Ovary (tissue), 1 donor: Measurements from ENCODE around the gene COL17A1.

ENCODE experiments used
- EP300 ChIP-seq: sonication (generic); formaldehyde crosslinking; IDR thresholded peaks from one replicate; pipeline ENCODE4 v1.6.1; 2017; ENCODE audit warnings: antibody characterized with exemption
- POLR2A ChIP-seq: fragments of 450-650 bp; IDR thresholded peaks from one replicate; pipeline ENCODE4 v1.6.1; 2017; ENCODE audit warnings: antibody characterized with exemption, mild to moderate bottlenecking, moderate library complexity

GRCh38 chr10:104123397-104123796, 37.7 kb upstream of the COL17A1 start:
- TF ChIP-seq POLR2A (no peak), EP300 (no peak)
